ENCODE data around the gene IL1RN. TPM values are rescaled to one million over a fixed set of nuclear protein-coding genes. Genes with fewer than 3 reads are reported as not detected.

Gene IL1RN
- total RNA-seq, 1 donor from 2014 or later, result not detected

DNA sequence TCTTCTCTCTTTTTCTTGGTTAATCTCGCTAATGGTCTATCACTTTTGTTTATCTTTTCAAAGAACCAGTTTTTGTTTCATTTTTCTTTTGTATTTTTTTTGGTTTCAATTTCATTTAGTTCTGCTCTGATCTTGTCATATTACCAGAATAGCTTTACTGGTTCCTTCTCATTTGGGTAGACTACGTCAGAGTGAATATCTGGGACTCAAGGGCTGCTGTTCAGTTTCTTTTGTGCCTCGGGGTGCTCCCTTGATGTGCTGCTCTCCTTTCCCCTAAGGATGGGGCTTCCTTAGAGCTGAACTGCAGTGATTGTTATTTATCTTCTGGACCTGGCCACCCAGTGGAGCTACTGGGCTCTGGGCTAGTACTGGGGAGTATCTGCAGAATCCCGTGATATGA lies 29.4 kb upstream of the IL1RN start:
- Histone ChIP-seq H3K79me2 (ENCODE audit: insufficient read depth, low read length) (no peaks in the 10 kb centered on the region), H3K36me3 (ENCODE audit: insufficient read depth, low read length) (no peaks in the 10 kb centered on the region), H3K27ac (ENCODE audit: low read depth, low read length) (no peak overlapping the region), H3K4me3 (ENCODE audit: insufficient read depth, low read depth, low read length) (no peak overlapping the region), H3K9ac (ENCODE audit: low read length) (no peak overlapping the region), H3K4me1 (ENCODE audit: insufficient read depth, low read length) (no peaks in the 10 kb centered on the region), H3K4me2 (ENCODE audit: low read length) (no peak overlapping the region), H3K9me3 (ENCODE audit: insufficient read depth, low read depth, low read length) (peaks cover 2% of the 10 kb centered on the region), H4K20me1 (ENCODE audit: insufficient read depth, low read length) (no peaks in the 10 kb centered on the region), H3K27me3 (ENCODE audit: insufficient read depth, low read length) (peaks cover 4% of the 10 kb centered on the region), H2AFZ (ENCODE audit: low read depth, low read length) (no peak overlapping the region)
- Mint-ChIP-seq H3K9me3 (ENCODE audit: unreplicated experiment) (peaks cover 8% of the 10 kb centered on the region), H3K36me3 (ENCODE audit: low read depth, unreplicated experiment) (no peaks in the 10 kb centered on the region), H3K27ac (ENCODE audit: unreplicated experiment) (no peak overlapping the region), H3K27me3 (ENCODE audit: low read depth, unreplicated experiment) (peaks cover 6% of the 10 kb centered on the region), H3K4me3 (ENCODE audit: unreplicated experiment) (no peak overlapping the region), H3K4me1 (ENCODE audit: low read depth, unreplicated experiment) (no peaks in the 10 kb centered on the region)
- FAIRE-seq (no peak), DNase-seq (ENCODE audit: low read depth) (no peak)
- TF ChIP-seq, protein P1, sequence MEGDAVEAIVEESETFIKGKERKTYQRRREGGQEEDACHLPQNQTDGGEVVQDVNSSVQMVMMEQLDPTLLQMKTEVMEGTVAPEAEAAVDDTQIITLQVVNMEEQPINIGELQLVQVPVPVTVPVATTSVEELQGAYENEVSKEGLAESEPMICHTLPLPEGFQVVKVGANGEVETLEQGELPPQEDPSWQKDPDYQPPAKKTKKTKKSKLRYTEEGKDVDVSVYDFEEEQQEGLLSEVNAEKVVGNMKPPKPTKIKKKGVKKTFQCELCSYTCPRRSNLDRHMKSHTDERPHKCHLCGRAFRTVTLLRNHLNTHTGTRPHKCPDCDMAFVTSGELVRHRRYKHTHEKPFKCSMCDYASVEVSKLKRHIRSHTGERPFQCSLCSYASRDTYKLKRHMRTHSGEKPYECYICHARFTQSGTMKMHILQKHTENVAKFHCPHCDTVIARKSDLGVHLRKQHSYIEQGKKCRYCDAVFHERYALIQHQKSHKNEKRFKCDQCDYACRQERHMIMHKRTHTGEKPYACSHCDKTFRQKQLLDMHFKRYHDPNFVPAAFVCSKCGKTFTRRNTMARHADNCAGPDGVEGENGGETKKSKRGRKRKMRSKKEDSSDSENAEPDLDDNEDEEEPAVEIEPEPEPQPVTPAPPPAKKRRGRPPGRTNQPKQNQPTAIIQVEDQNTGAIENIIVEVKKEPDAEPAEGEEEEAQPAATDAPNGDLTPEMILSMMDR (IDR thresholded peaks at IDR 0.05; ENCODE audit: insufficient read depth, low read depth, low read length), result no peak
- no peak for TF ChIP-seq EZH2 (IDR thresholded peaks at IDR 0.05; ENCODE audit: insufficient read depth, low read length)

DNA sequence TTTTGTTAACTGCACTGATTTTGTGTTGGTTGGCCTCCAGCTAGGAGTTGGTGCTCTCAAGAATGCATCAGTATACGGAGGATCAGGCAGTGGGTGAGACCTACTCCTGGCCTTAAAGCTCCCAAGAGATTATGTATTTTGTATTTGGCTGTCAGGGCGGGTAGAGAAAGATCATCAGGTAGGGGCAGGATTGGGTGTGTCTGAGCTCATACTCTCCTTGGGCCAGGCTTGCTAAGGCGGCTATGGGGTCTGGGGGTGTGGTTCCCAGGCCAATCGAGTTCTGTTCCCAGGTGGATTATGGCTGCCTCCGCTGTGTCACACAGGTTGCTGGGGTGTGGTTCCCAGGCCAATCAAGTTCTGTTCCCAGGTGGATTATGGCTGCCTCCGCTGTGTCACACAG lies 28.9 kb upstream of the IL1RN start:
- Histone ChIP-seq H4K20me1 (ENCODE audit: insufficient read depth, low read length) (no peaks in the 10 kb centered on the region), H3K9ac (ENCODE audit: low read length) (no peak overlapping the region), H3K36me3 (ENCODE audit: insufficient read depth, low read length) (no peaks in the 10 kb centered on the region), H3K4me3 (ENCODE audit: insufficient read depth, low read depth, low read length) (no peak overlapping the region), H3K27me3 (ENCODE audit: insufficient read depth, low read length) (peaks cover 4% of the 10 kb centered on the region), H3K9me3 (ENCODE audit: insufficient read depth, low read depth, low read length) (no peaks in the 10 kb centered on the region), H2AFZ (ENCODE audit: low read depth, low read length) (no peak overlapping the region), H3K79me2 (ENCODE audit: insufficient read depth, low read length) (no peaks in the 10 kb centered on the region), H3K27ac (ENCODE audit: low read depth, low read length) (no peak overlapping the region), H3K4me2 (ENCODE audit: low read length) (no peak overlapping the region), H3K4me1 (ENCODE audit: insufficient read depth, low read length) (no peaks in the 10 kb centered on the region)
- Mint-ChIP-seq H3K27ac (ENCODE audit: unreplicated experiment) (no peak overlapping the region), H3K9me3 (ENCODE audit: unreplicated experiment) (peaks cover 8% of the 10 kb centered on the region), H3K4me3 (ENCODE audit: unreplicated experiment) (no peak overlapping the region), H3K4me1 (ENCODE audit: low read depth, unreplicated experiment) (peaks cover under 1% of the 10 kb centered on the region), H3K36me3 (ENCODE audit: low read depth, unreplicated experiment) (no peaks in the 10 kb centered on the region), H3K27me3 (ENCODE audit: low read depth, unreplicated experiment) (peaks cover 2% of the 10 kb centered on the region)
- FAIRE-seq (no peak), DNase-seq (ENCODE audit: low read depth) (no peak)
- TF ChIP-seq EZH2 (IDR thresholded peaks at IDR 0.05; ENCODE audit: insufficient read depth, low read length), result no peak
- TF ChIP-seq, protein P1 (IDR thresholded peaks at IDR 0.05; ENCODE audit: insufficient read depth, low read depth, low read length), result no peak

DNA sequence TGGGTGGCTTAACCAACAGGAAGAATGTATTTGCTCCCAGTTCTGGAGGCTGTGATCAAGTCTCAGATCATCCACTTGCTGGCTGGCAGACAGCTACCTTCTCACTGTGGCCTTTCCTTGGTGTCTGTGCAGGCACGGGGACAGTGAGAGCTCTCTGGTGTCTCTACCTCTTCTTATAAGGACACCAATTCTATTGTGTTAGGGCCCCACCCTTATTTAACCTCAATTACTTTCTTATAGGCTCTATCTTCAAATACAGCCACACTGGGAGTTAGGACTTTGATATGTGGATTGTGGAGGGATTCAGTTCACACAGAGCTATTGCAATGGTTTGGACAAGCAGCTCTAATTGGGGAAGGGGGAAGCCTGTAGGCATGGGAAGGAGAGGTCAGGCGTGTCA lies 25.3 kb upstream of the IL1RN start:
- no peak overlapping the region for H3K4me3 ChIP-seq (ENCODE audit: insufficient read depth, low read depth, low read length)

More for the DNA sequence above, 25.3 kb upstream of the IL1RN start:
- no peaks in the 10 kb centered on the region for H3K79me2 ChIP-seq (ENCODE audit: insufficient read depth, low read length)
- no peaks in the 10 kb centered on the region for H3K27me3 Mint-ChIP-seq (ENCODE audit: low read depth, unreplicated experiment)
- H3K27ac ChIP-seq (ENCODE audit: low read depth, low read length), result no peak overlapping the region
- peaks cover 11% of the 10 kb centered on the region for H3K9me3 Mint-ChIP-seq (ENCODE audit: unreplicated experiment)
- H3K4me2 ChIP-seq (ENCODE audit: low read length), result no peak overlapping the region
- peaks cover 2% of the 10 kb centered on the region for H3K27me3 ChIP-seq (ENCODE audit: insufficient read depth, low read length)
- no peak for TF ChIP-seq EZH2 (IDR thresholded peaks at IDR 0.05; ENCODE audit: insufficient read depth, low read length)
- TF ChIP-seq, protein P1 (IDR thresholded peaks at IDR 0.05; ENCODE audit: insufficient read depth, low read depth, low read length), result no peak
- no peaks in the 10 kb centered on the region for H3K4me1 ChIP-seq (ENCODE audit: insufficient read depth, low read length)
- no peak overlapping the region for H3K9ac ChIP-seq (ENCODE audit: low read length)
- H3K4me1 Mint-ChIP-seq (ENCODE audit: low read depth, unreplicated experiment), result peaks cover 17% of the 10 kb centered on the region
- H3K36me3 ChIP-seq (ENCODE audit: insufficient read depth, low read length), result no peaks in the 10 kb centered on the region
- H4K20me1 ChIP-seq (ENCODE audit: insufficient read depth, low read length), result no peaks in the 10 kb centered on the region
- H2AFZ ChIP-seq (ENCODE audit: low read depth, low read length), result no peak overlapping the region
- no peaks in the 10 kb centered on the region for H3K9me3 ChIP-seq (ENCODE audit: insufficient read depth, low read depth, low read length)
- DNase-seq (ENCODE audit: low read depth) (no peak), FAIRE-seq (no peak)
- H3K27ac Mint-ChIP-seq (ENCODE audit: unreplicated experiment), result no peak overlapping the region
- no peak overlapping the region for H3K4me3 Mint-ChIP-seq (ENCODE audit: unreplicated experiment)
- peaks cover 5% of the 10 kb centered on the region for H3K36me3 Mint-ChIP-seq (ENCODE audit: low read depth, unreplicated experiment)
